Measurements from ENCODE around the gene CCDC40. TPM values are rescaled to one million over a fixed set of nuclear protein-coding genes. Genes with fewer than 3 reads are reported as not detected.

CCDC40 gene
- 10 to 100 TPM in 2 of 4 donors, 1 to 10 TPM in 2; 2.8 to 54.5 (median 7.8) TPM for total RNA-seq

DNA sequence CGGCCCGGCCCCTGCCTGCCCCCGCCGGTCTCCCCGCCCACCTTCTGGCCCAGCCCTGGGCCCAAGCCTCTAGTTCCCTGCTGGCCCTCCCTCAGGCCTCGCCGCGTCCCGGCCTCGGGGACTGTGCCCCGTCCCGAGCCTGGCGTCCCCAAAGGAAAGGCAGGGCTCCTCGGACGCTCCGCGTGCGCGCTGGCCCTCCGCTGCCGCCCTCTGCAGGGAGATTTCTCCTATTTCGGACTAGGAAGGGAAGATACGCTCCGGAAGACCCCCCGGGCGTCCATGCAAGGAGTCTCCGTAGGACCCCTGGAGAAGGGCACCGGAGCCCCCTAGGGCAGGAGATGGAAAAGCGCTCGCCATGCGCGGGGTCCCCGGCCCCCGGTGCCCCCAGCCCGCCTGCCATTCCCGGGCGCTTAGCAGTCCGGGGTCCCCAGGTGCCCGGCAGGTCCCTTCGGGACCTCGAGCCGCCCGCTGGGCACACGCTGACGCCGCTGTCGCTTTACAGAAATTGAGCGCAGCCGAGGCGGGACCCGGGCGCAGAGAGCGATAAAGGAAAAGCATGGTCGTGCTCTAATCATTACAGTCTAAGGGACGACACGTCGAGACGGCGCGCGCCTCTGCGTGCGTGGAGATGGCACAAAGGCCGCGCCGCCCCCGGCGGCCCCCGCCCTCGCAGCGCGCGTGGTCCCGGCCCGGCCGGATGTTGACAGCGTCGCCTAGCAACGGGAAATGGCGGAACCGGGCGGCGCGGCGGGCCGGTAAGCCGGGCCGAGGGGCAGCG, at the start of gene CCDC40:
Gene CCDC40, plus strand, starts transcription at position 706 of the 778 bp plus-strand sequence. Its CDS starts 21 bp downstream, at position 727.
- peak; percentile 71 to 91 (median 89) for DNase-seq
- peak; percentile 25 to 43 for TF ChIP-seq POLR2A (IDR thresholded peaks at IDR 0.05)
- TF ChIP-seq, protein P1, sequence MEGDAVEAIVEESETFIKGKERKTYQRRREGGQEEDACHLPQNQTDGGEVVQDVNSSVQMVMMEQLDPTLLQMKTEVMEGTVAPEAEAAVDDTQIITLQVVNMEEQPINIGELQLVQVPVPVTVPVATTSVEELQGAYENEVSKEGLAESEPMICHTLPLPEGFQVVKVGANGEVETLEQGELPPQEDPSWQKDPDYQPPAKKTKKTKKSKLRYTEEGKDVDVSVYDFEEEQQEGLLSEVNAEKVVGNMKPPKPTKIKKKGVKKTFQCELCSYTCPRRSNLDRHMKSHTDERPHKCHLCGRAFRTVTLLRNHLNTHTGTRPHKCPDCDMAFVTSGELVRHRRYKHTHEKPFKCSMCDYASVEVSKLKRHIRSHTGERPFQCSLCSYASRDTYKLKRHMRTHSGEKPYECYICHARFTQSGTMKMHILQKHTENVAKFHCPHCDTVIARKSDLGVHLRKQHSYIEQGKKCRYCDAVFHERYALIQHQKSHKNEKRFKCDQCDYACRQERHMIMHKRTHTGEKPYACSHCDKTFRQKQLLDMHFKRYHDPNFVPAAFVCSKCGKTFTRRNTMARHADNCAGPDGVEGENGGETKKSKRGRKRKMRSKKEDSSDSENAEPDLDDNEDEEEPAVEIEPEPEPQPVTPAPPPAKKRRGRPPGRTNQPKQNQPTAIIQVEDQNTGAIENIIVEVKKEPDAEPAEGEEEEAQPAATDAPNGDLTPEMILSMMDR (IDR thresholded peaks at IDR 0.05): peak in 1 of 6 experiments; percentile 5
- H3K27me3 ChIP-seq: no peaks in the 10 kb centered on the region
- H3K36me3 ChIP-seq: no peaks in the 10 kb centered on the region
- H3K4me3 ChIP-seq: peak within 1 kb of the TSS; percentile 45 to 89 (median 68)
- peaks cover 0 to 7% (median 0%) of the 10 kb centered on the region in 4 donors for H3K4me1 ChIP-seq
- peak within 1 kb of the TSS; percentile 76 to 90 (median 86) for H3K27ac ChIP-seq
- H3K9me3 ChIP-seq: no peaks in the 10 kb centered on the region

GRCh38 chr17:79987187-79987934, 49.1 kb upstream of the CCDC40 start:
- H3K9me3 ChIP-seq: no peaks in the 10 kb centered on the region
- peak in 1 of 3 donors; percentile 34 for DNase-seq
- no peaks in the 10 kb centered on the region for H3K36me3 ChIP-seq
- H3K27me3 ChIP-seq: no peaks in the 10 kb centered on the region
- TF ChIP-seq, protein P1 (IDR thresholded peaks at IDR 0.05): no peak
- no peak for TF ChIP-seq POLR2A (IDR thresholded peaks at IDR 0.05)
- no peak overlapping the region for H3K4me3 ChIP-seq
- H3K4me1 ChIP-seq: peaks cover 5 to 69% (median 17%) of the 10 kb centered on the region in 4 donors
- peak overlapping the region in 3 of 4 donors; percentile 27 to 78 (median 53) for H3K27ac ChIP-seq

- H3K4me3 ChIP-seq: no peak overlapping the region
- no peaks in the 10 kb centered on the region for H3K9me3 ChIP-seq
- no peaks in the 10 kb centered on the region for H3K27me3 ChIP-seq
- peak overlapping the region; percentile 27 to 78 (median 42) for H3K27ac ChIP-seq
- no peaks in the 10 kb centered on the region for H3K36me3 ChIP-seq
- no peak for DNase-seq
- TF ChIP-seq, protein P1 (IDR thresholded peaks at IDR 0.05): no peak
- no peak for TF ChIP-seq POLR2A (IDR thresholded peaks at IDR 0.05)
- peaks cover 5 to 74% (median 20%) of the 10 kb centered on the region in 4 donors for H3K4me1 ChIP-seq
Measured at GRCh38 chr17:79987935-79988184, 48.6 kb upstream of the CCDC40 start.

- peaks cover 5 to 79% (median 25%) of the 10 kb centered on the region in 4 donors for H3K4me1 ChIP-seq
- H3K27ac ChIP-seq: peak overlapping the region; percentile 27 to 78 (median 42)
- no peaks in the 10 kb centered on the region for H3K36me3 ChIP-seq
- no peak overlapping the region for H3K4me3 ChIP-seq
- H3K9me3 ChIP-seq: no peaks in the 10 kb centered on the region
- DNase-seq: peak in 2 of 3 donors; percentile 66 to 76
- no peaks in the 10 kb centered on the region for H3K27me3 ChIP-seq
- TF ChIP-seq, protein P1 (IDR thresholded peaks at IDR 0.05): no peak
- TF ChIP-seq POLR2A (IDR thresholded peaks at IDR 0.05): no peak
Measured at GRCh38 chr17:79988185-79988971, 48.1 kb upstream of the CCDC40 start.

- TF ChIP-seq, protein P1 (IDR thresholded peaks at IDR 0.05): no peak
- TF ChIP-seq POLR2A (IDR thresholded peaks at IDR 0.05): no peak
- peak in 1 of 3 donors; percentile 29 for DNase-seq
- Histone ChIP-seq H3K4me3 (no peak overlapping the region), H3K9me3 (no peaks in the 10 kb centered on the region), H3K27me3 (no peaks in the 10 kb centered on the region), H3K27ac (peak overlapping the region in 2 of 4 donors; percentile 53 to 76), H3K36me3 (no peaks in the 10 kb centered on the region), H3K4me1 (peaks cover 5 to 87% (median 28%) of the 10 kb centered on the region in 4 donors)
Measured at GRCh38 chr17:79989106-79989835, 47.2 kb upstream of the CCDC40 start.

All from Peyer's patch (tissue), 4 donors.